B cell (primary cell): ENCODE data around the gene APH1B. TPM values are rescaled to one million over a fixed set of nuclear protein-coding genes. Genes with fewer than 3 reads are reported as not detected.

ENCODE experiments used
- ATAC-seq: fragments of 200-7000 bp; cut with Tn5 transposase; one replicate; pipeline ENCODE4 v1.10.0; 2021; ENCODE audit warnings: low read depth, mild to moderate bottlenecking, moderate number of reproducible peaks, moderate library complexity
- CTCF ChIA-PET: fragments of 350-600 bp; sonication (Branson Sonifier 250); formaldehyde crosslinking; loops from one replicate; lab custom pipeline; 2021; ENCODE audit warnings: antibody characterized with exemption, inconsistent platforms; lab: Charles Lee
- POLR2A ChIA-PET: fragments of 350-600 bp; sonication (Branson Sonifier 250); formaldehyde crosslinking; loops from one replicate; lab custom pipeline; 2021; ENCODE audit warnings: antibody characterized with exemption; lab: Charles Lee
- DNase-seq: peaks from one replicate; pipeline ENCODE4 v3.0.0; 2013
- H2AFZ ChIP-seq: 2 replicates; pipeline ENCODE4 v1.6.1; 2012; ENCODE audit warnings: mild to moderate bottlenecking, low read depth, low read length; ENCODE audit not compliant: insufficient read depth, poor library complexity, severe bottlenecking
- H3K27ac ChIP-seq, 2 donors: 1 replicate in 1 of 2; 2 replicates in 1 of 2; pipeline ENCODE4 v1.5.1; 2012 to 2013; ENCODE audit warnings: low read length in 2 of 2, mild to moderate bottlenecking in 2 of 2, moderate library complexity in 1 of 2
- H3K27me3 ChIP-seq, 4 experiments: fragments of 200-600 bp in 1 of 4; sonication (generic) in 1 of 4; replicated peaks in 1 of 4; 1 replicate in 2 of 4; 2 replicates in 2 of 4; pipeline versions ENCODE4 v1.6.1 to v1.7.0; 2013 to 2016; ENCODE audit warnings: low read length in 3 of 4, mild to moderate bottlenecking in 2 of 4, mixed read lengths in 1 of 4, moderate library complexity in 1 of 4; ENCODE audit not compliant: insufficient read depth in 4 of 4, control insufficient read depth in 3 of 4; ENCODE audit errors: control extremely low read depth in 1 of 4
- H3K36me3 ChIP-seq, 2 experiments: replicated peaks in 1 of 2; 1 replicate in 1 of 2; 2 replicates in 1 of 2; pipeline versions ENCODE4 v1.6.1 to v1.7.1; 2013; ENCODE audit warnings: low read length in 1 of 2; ENCODE audit not compliant: insufficient read depth in 2 of 2, control insufficient read depth in 1 of 2; ENCODE audit errors: control extremely low read depth in 1 of 2, extremely low read depth in 1 of 2
- H3K4me1 ChIP-seq, 2 donors: fragments of 200-600 bp in 1 of 2; sonication (generic) in 1 of 2; 1 replicate in 1 of 2; 2 replicates in 1 of 2; pipeline versions ENCODE4 v1.5.1 to v1.6.1; 2013 to 2017; ENCODE audit warnings: low read length in 2 of 2; ENCODE audit not compliant: control insufficient read depth in 2 of 2, insufficient read depth in 2 of 2
- H3K4me2 ChIP-seq: replicated peaks from 2 replicates; pipeline ENCODE3; 2012; ENCODE audit warnings: mild to moderate bottlenecking, low read depth, low read length; ENCODE audit not compliant: poor library complexity, severe bottlenecking
- H3K4me3 ChIP-seq, 5 experiments: fragments of 200-600 bp in 1 of 5; sonication (generic) in 1 of 5; 1 replicate in 3 of 5; 2 replicates in 2 of 5; pipeline versions ENCODE4 v1.5.1 to v1.7.0; 2011 to 2016; ENCODE audit warnings: low read length in 4 of 5, mild to moderate bottlenecking in 4 of 5, low read depth in 2 of 5, control low read depth in 1 of 5, moderate library complexity in 1 of 5; ENCODE audit not compliant: insufficient read depth in 1 of 5; ENCODE audit errors: control extremely low read depth in 1 of 5, extremely low read depth in 1 of 5
- H3K79me2 ChIP-seq: fragments of 200-600 bp; sonication (generic); one replicate; pipeline ENCODE4 v1.6.0; 2016; ENCODE audit warnings: low read length; ENCODE audit not compliant: control insufficient read depth, insufficient read depth
- H3K9ac ChIP-seq: fragments of 200-600 bp; sonication (generic); 2 replicates; pipeline ENCODE4 v1.6.1; 2017; ENCODE audit warnings: mild to moderate bottlenecking, low read length, moderate library complexity
- H3K9me3 ChIP-seq, 3 donors: one replicate each; pipeline versions ENCODE4 v1.6.1 to v1.7.1; 2013; ENCODE audit warnings: low read length in 2 of 3; ENCODE audit not compliant: control insufficient read depth in 2 of 3, insufficient read depth in 1 of 3; ENCODE audit errors: control extremely low read depth in 1 of 3
- H4K20me1 ChIP-seq: 2 replicates; pipeline ENCODE4 v1.6.0; 2012; ENCODE audit warnings: mild to moderate bottlenecking, low read length; ENCODE audit not compliant: insufficient read depth, control insufficient read depth, poor library complexity, severe bottlenecking
- H3K27ac Mint-ChIP-seq: one replicate; pipeline ENCODE4 v1.8.0; 2021; ENCODE audit warnings: mixed read lengths
- H3K27me3 Mint-ChIP-seq: one replicate; pipeline ENCODE4 v1.8.0; 2021; ENCODE audit warnings: mixed read lengths
- H3K4me1 Mint-ChIP-seq: one replicate; pipeline ENCODE4 v1.8.0; 2021; ENCODE audit warnings: mixed read lengths
- H3K4me3 Mint-ChIP-seq: one replicate; pipeline ENCODE4 v1.8.0; 2021; ENCODE audit warnings: mixed read lengths
- H3K9me3 Mint-ChIP-seq: one replicate; pipeline ENCODE4 v1.8.0; 2022; ENCODE audit warnings: mixed read lengths; ENCODE audit not compliant: insufficient read depth
- CTCF ChIP-seq: fragments of 200-600 bp; IDR thresholded peaks from one replicate; pipeline ENCODE4 v1.8.0; 2022; ENCODE audit warnings: antibody characterized with exemption, mild to moderate bottlenecking
- EZH2 ChIP-seq: IDR thresholded peaks from 2 replicates; pipeline ENCODE4 v1.6.1; 2012; ENCODE audit warnings: borderline replicate concordance, low read depth, mild to moderate bottlenecking, moderate library complexity, low read length; ENCODE audit not compliant: insufficient read depth, poor library complexity, severe bottlenecking
- WGBS: methylation state at CpG from one replicate; pipeline ENCODE4 v1.1.5; 2013; ENCODE audit warnings: missing lambda C conversion rate; ENCODE audit not compliant: insufficient coverage; 5-methylcytosine and 5-hydroxymethylcytosine counted together
- intact Hi-C: fragments of 100-400 bp; cut with micrococcal nuclease; formaldehyde crosslinking; loops from one replicate; pipeline ENCODE4 v1.10.0; 2022
- polyA plus RNA-seq: library from polyadenylated mRNA; depleted of rRNA; stranded (reverse); fragments of >200 nt; gene quantifications from 2 replicates; pipeline ENCODE4 v1.2.3, GENCODE V29; 2012
- total RNA-seq, 2 donors: library from RNA; stranded (reverse); fragments of 120-200 nt in 1 of 2; gene quantifications; 1 replicate in 1 of 2; 2 replicates in 1 of 2; pipeline versions ENCODE4 v1.2.3 to v1.2.4, GENCODE V29; 2013 to 2022

The APH1B gene
- total and polyA plus RNA-seq, 2 donors (not counting 1 experiment from before 2014, with no cell fraction given) = 7.6 to 45.2 TPM

- 100% methylated on average over 2 of the region's 5 CpGs for WGBS
- Histone ChIP-seq H3K36me3 (peaks cover 18 to 61% of the 10 kb centered on the region in 2 experiments), H3K27me3 (no peaks in the 10 kb centered on the region), H3K79me2 (peaks cover 10% of the 10 kb centered on the region), H3K4me3 (no peak overlapping the region), H3K27ac (no peak overlapping the region), H3K9ac (no peak overlapping the region), H3K4me1 (no peaks in the 10 kb centered on the region), H3K4me2 (no peak overlapping the region), H2AFZ (no peak overlapping the region), H4K20me1 (peaks cover 16% of the 10 kb centered on the region), H3K9me3 (peaks cover 0 to 4% (median 1%) of the 10 kb centered on the region in 3 donors)
- Mint-ChIP-seq H3K4me3 (no peak overlapping the region), H3K4me1 (no peaks in the 10 kb centered on the region), H3K27me3 (no peaks in the 10 kb centered on the region), H3K27ac (no peak overlapping the region), H3K9me3 (no peaks in the 10 kb centered on the region)
- ATAC-seq = no peak
- no peak for TF ChIP-seq CTCF
- TF ChIP-seq EZH2 = no peak
- ChIA-PET POLR2A (interaction anchor here (0.7 kb wide), 1 partner anchor 65 kb away, joined by 3 read pairs; no protein-coding TSS in a partner anchor), CTCF (no interaction called here)
- intact Hi-C loops = no loop called here
- DNase-seq = no peak
Measured at GRCh38 chr15:63256433-63257274, 20.8 kb upstream of the APH1B start.

- Histone ChIP-seq H3K4me1 (no peaks in the 10 kb centered on the region), H3K9me3 (peaks cover 0 to 4% (median 1%) of the 10 kb centered on the region in 3 donors), H3K27me3 (no peaks in the 10 kb centered on the region), H4K20me1 (peaks cover 12% of the 10 kb centered on the region), H3K9ac (no peak overlapping the region), H3K4me2 (no peak overlapping the region), H3K27ac (no peak overlapping the region), H2AFZ (no peak overlapping the region), H3K36me3 (peaks cover 23 to 60% of the 10 kb centered on the region in 2 experiments), H3K4me3 (no peak overlapping the region), H3K79me2 (peaks cover 6% of the 10 kb centered on the region)
- Mint-ChIP-seq H3K27me3 (no peaks in the 10 kb centered on the region), H3K4me1 (no peaks in the 10 kb centered on the region), H3K27ac (no peak overlapping the region), H3K4me3 (no peak overlapping the region), H3K9me3 (no peaks in the 10 kb centered on the region)
- WGBS = 93% methylated on average over 2 of the region's 2 CpGs
- DNase-seq = no peak
- ATAC-seq = no peak
- intact Hi-C loops = no loop called here
- POLR2A ChIA-PET = no interaction called here
- CTCF ChIA-PET = no interaction called here
- TF ChIP-seq CTCF (no peak), EZH2 (no peak)
Measured at GRCh38 chr15:63258658-63259057, 18.7 kb upstream of the APH1B start.
